Endodermal cell (in vitro differentiated cells): Measurements from ENCODE around the gene CDC123. TPM values are rescaled to one million over a fixed set of nuclear protein-coding genes. Genes with fewer than 3 reads are reported as not detected.

Source experiments
- DNase-seq: peaks from one replicate; pipeline ENCODE4 v3.0.0-alpha.2; 2017
- H3K27ac ChIP-seq: 2 replicates; pipeline ENCODE4 v1.5.1; 2013; ENCODE audit warnings: mild to moderate bottlenecking, low read depth, low read length, moderate library complexity
- H3K27me3 ChIP-seq: 2 replicates; pipeline ENCODE4 v1.6.1; 2013; ENCODE audit warnings: mild to moderate bottlenecking, low read length, moderate library complexity; ENCODE audit not compliant: insufficient read depth, control insufficient read depth, poor library complexity, severe bottlenecking
- H3K36me3 ChIP-seq: 2 replicates; pipeline ENCODE4 v1.7.0; 2013; ENCODE audit warnings: mild to moderate bottlenecking, low read length, moderate library complexity; ENCODE audit not compliant: control insufficient read depth, insufficient read depth
- H3K4me1 ChIP-seq: one replicate; pipeline ENCODE4 v1.7.0; 2013; ENCODE audit warnings: low read length; ENCODE audit not compliant: control insufficient read depth, insufficient read depth
- H3K4me3 ChIP-seq: 2 replicates; pipeline ENCODE4 v1.5.1; 2013; ENCODE audit warnings: mild to moderate bottlenecking, low read length, moderate library complexity
- H3K9ac ChIP-seq: 2 replicates; pipeline ENCODE4 v1.6.1; 2013; ENCODE audit warnings: mild to moderate bottlenecking, low read length, moderate library complexity; ENCODE audit not compliant: poor library complexity, severe bottlenecking; ENCODE audit errors: extremely low read depth
- H3K9me3 ChIP-seq: 2 replicates; pipeline ENCODE4 v1.6.1; 2013; ENCODE audit warnings: mild to moderate bottlenecking, low read length, moderate library complexity; ENCODE audit not compliant: control insufficient read depth
- H3K27ac Mint-ChIP-seq: 2 replicates; pipeline ENCODE4 v1.8.0; 2020; ENCODE audit warnings: mixed read lengths
- H3K27me3 Mint-ChIP-seq: 2 replicates; pipeline ENCODE4 v1.8.0; 2021; ENCODE audit warnings: mild to moderate bottlenecking, mixed read lengths; ENCODE audit not compliant: insufficient read depth
- H3K36me3 Mint-ChIP-seq: 2 replicates; pipeline ENCODE4 v1.8.0; 2020; ENCODE audit warnings: low read depth, mixed read lengths
- H3K4me1 Mint-ChIP-seq: 2 replicates; pipeline ENCODE4 v1.8.0; 2020; ENCODE audit warnings: mixed read lengths
- H3K4me3 Mint-ChIP-seq: 2 replicates; pipeline ENCODE4 v1.8.0; 2020; ENCODE audit warnings: mild to moderate bottlenecking, moderate library complexity, mixed read lengths
- H3K9me3 Mint-ChIP-seq: 2 replicates; pipeline ENCODE4 v1.8.0; 2020; ENCODE audit warnings: mild to moderate bottlenecking, mixed read lengths
- WGBS, 2 experiments: methylation state at CpG; one replicate each; pipeline versions ENCODE4 v1.1.5 to v1.1.7; 2013; ENCODE audit warnings: missing lambda C conversion rate in 2 of 2, mixed read lengths in 1 of 2; ENCODE audit not compliant: insufficient coverage in 1 of 2, insufficient read length in 1 of 2; 5-methylcytosine and 5-hydroxymethylcytosine counted together
- total RNA-seq, 2 donors: library from RNA; stranded (reverse); fragmentation: NEBNext Ultra II Directional in 1 of 2; extraction: Animal tissue kit (Norgen Biotek cat#: 25700) in 1 of 2; gene quantifications; 2 replicates in 1 of 2; 3 replicates in 1 of 2; pipeline ENCODE4 v1.2.1, GENCODE V29; 2021
- TF ChIP-seq, protein P1 (sequence below): fragments of 200-600 bp; sonication (generic); conservative IDR thresholded peaks from 2 replicates; pipeline ENCODE4 v1.5.0; 2021; ENCODE audit warnings: antibody characterized with exemption, mild to moderate bottlenecking

CDC123 gene
- total RNA-seq, 2 donors from 2014 or later, result 104 to 123 TPM

DNA sequence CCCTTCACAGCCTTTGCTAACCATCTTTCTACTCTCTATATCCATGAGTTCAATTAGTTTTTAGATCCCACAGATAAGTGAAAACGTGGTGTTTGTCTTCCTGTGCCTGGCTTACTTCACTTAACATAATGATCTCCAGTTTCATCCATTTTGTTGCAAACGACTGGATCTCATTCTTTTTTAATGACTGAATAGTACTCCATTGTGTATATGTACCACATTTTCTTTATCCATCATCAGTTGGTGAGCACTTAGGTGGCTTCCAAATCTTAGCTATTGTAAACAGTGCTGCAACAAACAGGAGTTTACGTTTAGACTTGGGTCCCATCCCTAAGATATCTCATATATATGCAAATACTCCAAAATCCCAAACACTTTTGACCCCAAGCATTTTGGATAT, 9.1 kb downstream of the CDC123 start:
- peaks cover 73% of the 10 kb centered on the region for H3K36me3 ChIP-seq
- Mint-ChIP-seq H3K27ac (no peak overlapping the region), H3K9me3 (peaks cover 4% of the 10 kb centered on the region), H3K4me1 (no peaks in the 10 kb centered on the region), H3K36me3 (peaks cover 75% of the 10 kb centered on the region), H3K4me3 (no peak overlapping the region), H3K27me3 (no peaks in the 10 kb centered on the region)
- H3K9me3 ChIP-seq, result no peaks in the 10 kb centered on the region
- no peak overlapping the region for H3K9ac ChIP-seq
- no peaks in the 10 kb centered on the region for H3K4me1 ChIP-seq
- no peaks in the 10 kb centered on the region for H3K27me3 ChIP-seq
- WGBS, 2 experiments, result 89 to 91% methylated on average over 3 of the region's 3 CpGs
- TF ChIP-seq, protein P1, sequence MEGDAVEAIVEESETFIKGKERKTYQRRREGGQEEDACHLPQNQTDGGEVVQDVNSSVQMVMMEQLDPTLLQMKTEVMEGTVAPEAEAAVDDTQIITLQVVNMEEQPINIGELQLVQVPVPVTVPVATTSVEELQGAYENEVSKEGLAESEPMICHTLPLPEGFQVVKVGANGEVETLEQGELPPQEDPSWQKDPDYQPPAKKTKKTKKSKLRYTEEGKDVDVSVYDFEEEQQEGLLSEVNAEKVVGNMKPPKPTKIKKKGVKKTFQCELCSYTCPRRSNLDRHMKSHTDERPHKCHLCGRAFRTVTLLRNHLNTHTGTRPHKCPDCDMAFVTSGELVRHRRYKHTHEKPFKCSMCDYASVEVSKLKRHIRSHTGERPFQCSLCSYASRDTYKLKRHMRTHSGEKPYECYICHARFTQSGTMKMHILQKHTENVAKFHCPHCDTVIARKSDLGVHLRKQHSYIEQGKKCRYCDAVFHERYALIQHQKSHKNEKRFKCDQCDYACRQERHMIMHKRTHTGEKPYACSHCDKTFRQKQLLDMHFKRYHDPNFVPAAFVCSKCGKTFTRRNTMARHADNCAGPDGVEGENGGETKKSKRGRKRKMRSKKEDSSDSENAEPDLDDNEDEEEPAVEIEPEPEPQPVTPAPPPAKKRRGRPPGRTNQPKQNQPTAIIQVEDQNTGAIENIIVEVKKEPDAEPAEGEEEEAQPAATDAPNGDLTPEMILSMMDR, result no peak
- no peak overlapping the region for H3K4me3 ChIP-seq
- no peak overlapping the region for H3K27ac ChIP-seq
- no peak for DNase-seq

DNA sequence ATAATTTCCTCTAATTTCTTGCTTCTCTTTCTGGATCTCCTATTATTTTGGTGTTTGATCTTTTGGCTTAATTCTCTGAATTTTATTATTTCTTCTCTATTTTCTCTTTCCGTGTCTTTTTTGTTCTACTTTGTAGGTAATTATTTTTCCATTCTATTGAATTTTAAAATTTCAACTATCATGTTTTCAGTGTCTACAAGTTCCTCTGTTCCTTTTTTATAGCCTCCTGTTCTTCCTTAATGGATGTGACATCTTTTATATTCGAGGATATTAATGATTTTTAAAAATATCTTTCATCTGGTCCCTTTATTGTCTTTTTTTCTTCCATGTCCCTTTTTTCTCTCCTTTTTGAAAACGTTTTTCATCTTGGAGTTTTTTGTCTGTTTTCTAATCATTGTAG, 11.1 kb downstream of the CDC123 start:
- Mint-ChIP-seq H3K4me1 (no peaks in the 10 kb centered on the region), H3K9me3 (peaks cover 14% of the 10 kb centered on the region), H3K27ac (no peak overlapping the region), H3K27me3 (no peaks in the 10 kb centered on the region), H3K4me3 (no peak overlapping the region), H3K36me3 (peaks cover 84% of the 10 kb centered on the region)
- peaks cover 70% of the 10 kb centered on the region for H3K36me3 ChIP-seq
- H3K4me3 ChIP-seq, result no peak overlapping the region
- 82% methylated on average over 2 of the region's 3 CpGs; no CpG with 5 or more reads in 1 of the 2 experiments for WGBS, 2 experiments
- TF ChIP-seq, protein P1, result no peak
- H3K9ac ChIP-seq, result no peak overlapping the region
- peaks cover 5% of the 10 kb centered on the region for H3K9me3 ChIP-seq
- H3K4me1 ChIP-seq, result no peaks in the 10 kb centered on the region
- H3K27me3 ChIP-seq, result no peaks in the 10 kb centered on the region
- H3K27ac ChIP-seq, result no peak overlapping the region
- no peak for DNase-seq

DNA sequence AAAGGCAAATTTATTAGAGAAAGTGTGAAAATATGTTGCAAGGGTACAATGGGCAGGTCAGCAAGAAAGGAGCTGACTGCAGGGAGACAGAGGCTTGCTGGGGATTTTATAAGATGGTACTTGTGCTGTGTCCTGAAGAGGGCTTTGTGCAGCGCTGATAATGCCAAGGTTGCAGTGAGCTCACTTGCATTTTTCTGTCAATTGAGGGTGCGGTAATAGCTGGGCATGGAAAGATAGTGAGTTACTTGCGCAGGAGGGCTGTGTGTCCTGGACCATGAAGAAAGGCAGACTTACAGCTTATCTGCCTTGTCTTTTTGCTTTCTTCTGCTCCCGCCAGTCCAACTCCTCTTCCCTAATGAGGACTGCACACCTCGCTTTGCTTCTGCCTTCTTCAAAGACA, 12.5 kb downstream of the CDC123 start:
- Histone ChIP-seq H3K4me3 (no peak overlapping the region), H3K9me3 (peaks cover 5% of the 10 kb centered on the region), H3K27ac (no peak overlapping the region), H3K27me3 (no peaks in the 10 kb centered on the region), H3K4me1 (no peaks in the 10 kb centered on the region), H3K9ac (no peak overlapping the region), H3K36me3 (peaks cover 75% of the 10 kb centered on the region)
- DNase-seq, result no peak
- Mint-ChIP-seq H3K4me1 (no peaks in the 10 kb centered on the region), H3K4me3 (no peak overlapping the region), H3K27ac (no peak overlapping the region), H3K27me3 (no peaks in the 10 kb centered on the region), H3K36me3 (peaks cover 85% of the 10 kb centered on the region), H3K9me3 (peaks cover 14% of the 10 kb centered on the region)
- WGBS, 2 experiments, result 96 to 100% methylated on average over 5 of the region's 5 CpGs
- TF ChIP-seq, protein P1, result no peak
